ENCODE results near the gene PRDM8.
A peak's percentile ranks its signal among the peaks of the same experiment; 100 is the strongest.

PRDM8 gene

GRCh38 chr4:80201252-80202151, 4.2 kb downstream of the PRDM8 start (continued):
- TF ChIP-seq ZNF777 (tag by site-specific recombination; IDR thresholded peaks at IDR 0.05; ENCODE audit: borderline replicate concordance), result no peak
- peak; percentile 44; the same call in 1 of the 2 replicates for TF ChIP-seq FEZF1 (tag by site-specific recombination; IDR thresholded peaks at IDR 0.05)
- TF ChIP-seq ZNF660 (tag by site-specific recombination; IDR thresholded peaks at IDR 0.05), result no peak
- TF ChIP-seq ZNF426 (tag by site-specific recombination; IDR thresholded peaks at IDR 0.05), result no peak
- no peak for TF ChIP-seq ZFP69B (tag by site-specific recombination; IDR thresholded peaks at IDR 0.05)
- TF ChIP-seq ZNF169 (tag by site-specific recombination; IDR thresholded peaks at IDR 0.05), result no peak
- no peak for TF ChIP-seq ZSCAN30 (tag by site-specific recombination; IDR thresholded peaks at IDR 0.05)
- TF ChIP-seq BCL6B (tag by site-specific recombination; IDR thresholded peaks at IDR 0.05), result peak; percentile 35; the same call in 1 of the 2 replicates
- TF ChIP-seq AEBP2 (tag by site-specific recombination; IDR thresholded peaks at IDR 0.05; ENCODE audit: borderline replicate concordance), result no peak
- no peak for TF ChIP-seq ZNF518A (tag by site-specific recombination; conservative IDR thresholded peaks at IDR 0.05; ENCODE audit: low read depth)
- TF ChIP-seq ZSCAN16 (tag by site-specific recombination; IDR thresholded peaks at IDR 0.05), result no peak
- 0 out of 2 replicates have a peak, but pooled peaks have one; percentile 5 for TF ChIP-seq GLIS1 (tag by site-specific recombination; IDR thresholded peaks at IDR 0.05)
- no peak for TF ChIP-seq ZSCAN18 (tag by site-specific recombination; IDR thresholded peaks at IDR 0.05)
- TF ChIP-seq ZNF341 (tag by site-specific recombination; IDR thresholded peaks at IDR 0.05; ENCODE audit: low read depth), result no peak
- TF ChIP-seq ZNF529 (tag by site-specific recombination; IDR thresholded peaks at IDR 0.05; ENCODE audit: insufficient replicate concordance), result no peak
- TF ChIP-seq ZFHX2 (tag by site-specific recombination; conservative IDR thresholded peaks at IDR 0.05), result peak; percentile 83
- TF ChIP-seq SP2 (tag by site-specific recombination; IDR thresholded peaks at IDR 0.05), result no peak
